Posterior cingulate gyrus (tissue), 11 donors: Measurements from ENCODE around the gene HECA.
"Not testable (repeated sequence)": the region's sequence is repeated elsewhere in the genome, so short reads cannot be mapped to it uniquely, and the experiment has no call there.

Source experiments
- DNase-seq, 10 donors: peaks; one replicate each; pipeline versions ENCODE4 v3.0.0 to v3.0.0-alpha.2; 2020 to 2021; ENCODE audit warnings: mixed read lengths in 3 of 10
- intact Hi-C: fragments of 100-400 bp; cut with DNase I; formaldehyde crosslinking; loops from one replicate; pipeline ENCODE4 v1.15.1; 2023

HECA gene

GRCh38 chr6:139156551-139156950 is 21.7 kb downstream of the HECA start:
- intact Hi-C loops = no loop called here
- DNase-seq = no peak

- DNase-seq = not testable (repeated sequence)
Observed at GRCh38 chr6:139157086-139157485, 22.2 kb downstream of the HECA start.

DNA sequence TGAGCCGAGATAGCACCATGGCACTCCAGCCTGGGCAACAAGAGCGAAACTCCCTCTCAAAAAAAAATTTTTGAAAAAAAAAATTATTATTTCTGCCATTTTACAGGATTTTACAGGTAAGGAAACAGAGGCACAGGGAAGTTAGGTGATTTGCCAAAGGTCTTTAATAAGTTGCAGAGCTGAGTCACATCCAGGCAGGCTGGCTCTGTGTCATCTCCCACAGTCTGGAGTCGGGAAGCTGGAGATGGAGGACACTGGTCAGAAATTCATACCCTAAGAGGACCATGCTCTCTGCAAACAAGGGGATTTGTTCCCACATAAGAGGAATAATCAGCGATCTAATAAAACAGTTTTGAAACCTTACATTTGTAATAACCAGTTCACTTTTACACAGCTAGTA is 24.1 kb downstream of the HECA start:
- DNase-seq = no peak
- intact Hi-C loops = no loop called here

More at GRCh38 chr6:139157086-139157485, 22.2 kb downstream of the HECA start:
- intact Hi-C loops = not testable (repeated sequence)

GRCh38 chr6:139161169-139161568 is 26.3 kb downstream of the HECA start:
- intact Hi-C loops = no loop called here
- DNase-seq = no peak

GRCh38 chr6:139161817-139162284 is 27.0 kb downstream of the HECA start:
- intact Hi-C loops = no loop called here
- DNase-seq = no peak

DNA sequence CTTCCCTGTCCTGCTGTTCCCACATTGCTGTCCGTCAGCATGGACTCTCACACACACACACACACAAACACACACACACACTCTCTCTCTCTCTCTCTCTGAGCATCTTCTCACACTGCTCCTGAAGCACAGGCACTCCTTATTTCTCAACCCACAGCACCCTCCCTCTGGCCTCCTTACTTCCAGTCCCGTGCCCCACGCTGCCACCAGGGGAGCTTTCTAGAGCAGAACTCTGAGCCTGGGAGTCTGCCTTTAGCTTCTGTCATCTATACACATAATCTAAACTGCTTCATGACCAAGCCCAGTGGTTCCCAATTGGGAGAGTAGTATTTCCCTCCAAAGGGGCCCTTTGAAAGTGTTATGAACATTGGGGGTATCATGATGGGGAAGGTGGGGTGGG is 29.1 kb downstream of the HECA start:
- no peak for DNase-seq
- intact Hi-C loops = no loop called here

GRCh38 chr6:139165324-139165723 is 30.4 kb downstream of the HECA start:
- no peak for DNase-seq
- intact Hi-C loops = no loop called here

- intact Hi-C loops = no loop called here
- DNase-seq = peak in 2 of 10 donors; percentile 70 to 82
Observed at GRCh38 chr6:139166238-139166955, 31.5 kb downstream of the HECA start.

DNA sequence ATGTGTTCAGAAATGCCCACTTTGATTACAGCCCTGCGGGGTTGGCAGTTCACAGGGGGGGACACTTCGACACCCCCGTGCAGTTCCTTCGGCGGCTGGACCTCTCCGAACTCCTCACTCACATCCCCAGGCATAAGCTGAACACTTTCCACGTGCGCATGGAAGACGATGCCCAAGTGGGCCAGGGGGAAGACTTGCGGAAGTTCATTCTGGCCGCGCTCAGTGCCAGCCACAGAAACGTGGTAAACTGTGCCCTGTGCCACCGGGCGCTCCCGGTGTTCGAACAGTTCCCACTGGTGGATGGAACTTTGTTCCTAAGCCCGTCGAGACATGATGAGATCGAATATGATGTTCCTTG is 32.1 kb downstream of the HECA start:
- DNase-seq = peak in 1 of 10 donors; percentile 75
- intact Hi-C loops = no loop called here

DNA sequence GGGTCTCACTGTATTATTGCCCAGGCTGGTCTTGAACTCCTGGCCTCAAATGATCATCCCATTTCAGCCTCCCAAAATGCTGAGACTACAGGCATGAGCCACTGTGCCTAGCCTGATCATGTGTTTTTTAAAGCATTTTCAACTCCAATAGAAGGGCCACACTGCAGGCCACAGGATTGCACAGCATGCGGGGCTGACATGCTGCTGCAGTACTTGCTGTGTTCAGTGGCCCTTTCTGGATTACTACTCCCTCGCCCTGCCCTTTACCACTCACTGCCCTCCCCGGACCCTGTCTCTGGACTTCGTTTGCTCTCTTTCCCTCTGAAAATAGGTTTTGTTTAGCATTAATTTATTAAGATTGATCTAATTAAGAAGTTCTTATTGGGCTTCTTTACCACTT is 37.3 kb downstream of the HECA start:
- DNase-seq = no peak
- intact Hi-C loops = no loop called here

GRCh38 chr6:139172567-139172966 is 37.7 kb downstream of the HECA start:
- no peak for DNase-seq
- intact Hi-C loops = no loop called here

GRCh38 chr6:139173172-139173571 is 38.3 kb downstream of the HECA start:
- DNase-seq = no peak
- intact Hi-C loops = no loop called here

DNA sequence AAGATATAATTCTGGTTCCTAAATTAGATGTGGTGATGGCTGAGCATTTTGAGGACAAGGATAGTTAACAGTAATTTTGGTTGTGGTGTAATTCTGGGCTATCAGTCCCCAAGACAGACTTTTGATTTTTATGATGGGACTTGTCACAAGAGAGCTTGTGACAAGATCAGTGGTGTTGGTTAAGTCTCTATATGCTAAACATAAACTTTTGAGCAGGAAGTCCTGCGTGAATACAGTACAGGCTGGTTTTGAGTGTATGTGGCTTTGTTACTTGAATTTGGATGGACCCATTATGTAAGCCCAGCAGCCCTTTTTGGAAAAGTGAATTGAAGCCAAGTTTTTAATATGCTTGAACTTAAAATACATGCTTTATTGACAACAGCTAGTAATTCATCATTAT is 38.9 kb downstream of the HECA start:
- no peak for DNase-seq
- intact Hi-C loops = no loop called here

DNA sequence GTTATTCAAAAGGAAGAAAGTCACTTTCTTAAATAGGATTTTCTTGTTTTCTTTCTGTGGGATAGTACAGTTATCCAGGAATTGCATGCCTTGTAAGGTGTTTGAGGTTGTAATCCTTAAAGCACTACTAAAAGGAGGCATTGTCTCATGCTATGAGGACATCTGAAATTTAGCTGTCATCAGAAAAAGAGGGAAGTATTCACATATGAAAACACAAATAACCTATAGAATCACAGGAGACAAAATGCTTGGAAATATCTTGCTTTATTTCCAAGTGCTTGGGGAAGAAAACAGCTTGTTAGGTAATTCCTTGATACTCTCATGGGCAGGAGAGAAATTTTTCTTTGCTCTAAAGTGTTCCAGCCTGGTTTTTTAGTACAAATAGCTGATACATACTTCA is 40.1 kb downstream of the HECA start:
- intact Hi-C loops = no loop called here
- DNase-seq = no peak

DNA sequence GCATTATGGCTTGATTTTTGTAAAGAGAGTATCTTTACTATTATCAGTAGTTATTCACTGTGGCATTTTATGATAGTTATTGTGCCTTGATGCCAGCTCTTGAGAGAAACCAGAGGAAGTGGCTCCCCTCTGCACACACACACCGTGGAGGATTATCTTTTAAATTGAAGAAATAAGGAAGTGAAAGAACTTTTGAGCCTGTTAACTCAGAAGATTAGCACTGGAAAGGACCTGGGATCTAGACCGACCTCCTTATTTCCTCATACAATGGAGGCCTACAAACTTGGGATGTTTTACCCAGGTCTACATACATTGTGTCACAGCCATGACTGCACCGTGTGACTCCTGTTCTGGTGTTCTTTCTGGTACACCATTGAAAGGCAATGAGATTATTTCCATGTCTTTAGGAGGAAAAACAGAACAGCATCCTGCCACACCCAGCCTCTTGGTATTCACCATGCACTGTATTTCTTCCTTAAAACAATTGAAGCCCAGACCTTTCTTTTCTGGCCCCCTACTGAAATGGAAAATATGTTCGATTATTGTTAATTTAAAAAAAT is 40.6 kb downstream of the HECA start:
- intact Hi-C loops = no loop called here
- no peak for DNase-seq

DNA sequence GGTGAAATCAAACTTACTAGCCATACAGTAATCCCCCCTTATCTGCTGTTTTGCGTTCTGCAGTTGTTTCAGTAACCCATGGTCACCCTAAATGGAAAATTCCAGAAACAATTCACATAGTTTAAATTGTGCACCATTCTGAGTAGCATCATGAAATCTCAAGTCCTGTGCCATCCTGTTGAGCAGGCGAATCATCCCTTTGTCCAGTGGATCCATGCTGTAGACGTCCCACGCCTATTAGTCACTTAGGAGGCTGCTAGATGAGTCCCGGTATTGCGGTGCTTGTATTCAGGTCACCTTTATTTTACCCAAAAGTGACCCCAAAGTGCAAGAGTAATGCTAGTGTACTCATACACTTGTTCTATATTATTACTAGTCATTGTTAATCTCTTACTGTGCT is 46.4 kb downstream of the HECA start:
- intact Hi-C loops = no loop called here
- DNase-seq = no peak

GRCh38 chr6:139184047-139184446 is 49.2 kb downstream of the HECA start:
- intact Hi-C loops = no loop called here
- DNase-seq = no peak

DNA sequence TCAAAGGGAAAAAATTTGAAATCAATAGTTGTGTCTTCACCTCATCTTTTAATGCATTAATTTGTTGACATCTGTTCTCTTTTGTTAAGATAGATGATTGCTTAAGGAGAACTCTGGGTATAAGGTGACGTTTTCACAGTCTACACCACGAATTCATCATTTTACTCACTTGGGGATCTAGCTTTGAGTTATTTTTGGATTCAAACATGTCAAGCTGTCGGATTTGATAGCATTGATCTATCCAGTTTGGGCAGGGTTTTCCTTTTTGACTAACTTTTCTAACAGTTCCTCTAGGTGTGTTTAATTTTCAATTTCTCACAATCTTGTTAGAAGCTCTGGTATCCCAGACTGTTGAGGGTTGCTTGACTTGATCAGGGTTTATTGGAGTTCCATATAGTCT is 49.6 kb downstream of the HECA start:
- intact Hi-C loops = no loop called here
- DNase-seq = no peak

DNA sequence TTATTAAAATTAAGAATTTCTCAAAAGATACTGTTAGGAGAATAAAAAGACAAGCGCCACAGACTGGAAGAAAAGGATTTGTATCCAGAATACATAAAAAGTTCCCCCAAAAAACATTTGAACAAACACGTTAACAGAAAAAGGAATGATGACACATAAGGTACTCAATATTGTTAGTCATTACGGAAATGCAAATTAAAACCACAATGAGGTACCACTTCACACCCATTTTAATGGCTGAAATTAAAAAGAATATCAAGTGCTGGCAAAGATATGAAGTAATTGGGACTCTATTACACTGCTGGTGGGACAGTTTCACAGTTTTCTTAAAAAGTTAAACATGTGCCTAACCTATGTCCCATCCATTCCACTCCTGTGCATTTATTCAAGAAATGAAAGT is 51.4 kb downstream of the HECA start:
- intact Hi-C loops = no loop called here
- no peak for DNase-seq

DNA sequence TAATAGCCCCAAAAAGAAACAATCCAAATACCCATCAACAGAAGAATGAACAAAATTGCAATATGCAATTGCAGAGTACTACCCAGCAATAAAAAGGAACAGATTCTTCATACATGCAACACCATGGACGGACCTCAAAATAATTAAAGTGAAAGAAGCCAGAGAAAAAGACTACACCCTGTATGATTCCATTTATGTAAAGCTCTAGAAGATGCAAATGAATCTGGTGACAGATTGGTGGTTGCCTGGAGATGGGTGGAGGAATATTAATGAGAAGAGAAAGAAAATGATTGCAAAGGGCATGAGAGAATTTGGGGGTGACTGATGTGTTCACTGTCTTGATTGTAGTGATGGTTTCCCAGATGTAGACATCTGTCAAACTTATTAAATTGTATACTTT is 51.8 kb downstream of the HECA start:
- intact Hi-C loops = no loop called here
- no peak for DNase-seq

DNA sequence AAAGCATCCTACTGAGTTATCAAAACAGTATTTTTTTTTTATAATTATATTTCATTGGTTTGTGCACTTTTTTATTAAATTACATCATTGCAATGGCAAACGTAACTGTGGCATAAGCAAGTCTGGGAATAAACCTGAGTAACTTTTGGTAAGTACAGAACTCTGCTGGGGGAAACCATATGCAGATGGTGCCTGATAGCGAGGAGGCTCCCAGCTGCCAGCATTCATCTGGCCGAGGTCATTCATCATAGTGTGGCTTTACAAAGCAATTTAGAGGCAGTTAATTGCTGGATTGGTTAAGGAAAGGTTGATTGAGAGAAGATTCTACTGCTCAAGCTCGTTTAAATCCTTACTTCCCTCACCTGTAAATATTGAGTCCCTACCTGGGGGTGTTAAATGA is 52.6 kb downstream of the HECA start:
- intact Hi-C loops = no loop called here
- no peak for DNase-seq

DNA sequence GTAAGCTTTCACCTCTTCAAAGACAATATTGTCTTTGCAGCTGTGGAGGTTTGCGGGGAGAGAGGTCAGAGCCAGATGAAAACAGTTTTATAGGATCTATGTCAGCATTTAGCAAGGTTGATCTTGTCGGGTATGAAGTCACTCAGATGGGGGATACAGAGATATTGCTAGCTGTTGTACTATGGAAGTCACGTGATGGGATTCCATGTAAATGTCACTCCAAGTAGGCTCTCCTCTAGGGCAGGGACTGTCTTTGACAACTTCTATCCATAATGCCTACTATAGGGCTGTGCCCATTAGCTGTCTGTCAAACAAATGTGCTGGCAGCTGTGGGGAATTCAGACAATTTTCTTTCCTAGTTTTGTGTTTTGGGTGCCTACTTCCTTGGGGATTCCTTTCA is 54.8 kb downstream of the HECA start:
- no peak for DNase-seq
- intact Hi-C loops = no loop called here

DNA sequence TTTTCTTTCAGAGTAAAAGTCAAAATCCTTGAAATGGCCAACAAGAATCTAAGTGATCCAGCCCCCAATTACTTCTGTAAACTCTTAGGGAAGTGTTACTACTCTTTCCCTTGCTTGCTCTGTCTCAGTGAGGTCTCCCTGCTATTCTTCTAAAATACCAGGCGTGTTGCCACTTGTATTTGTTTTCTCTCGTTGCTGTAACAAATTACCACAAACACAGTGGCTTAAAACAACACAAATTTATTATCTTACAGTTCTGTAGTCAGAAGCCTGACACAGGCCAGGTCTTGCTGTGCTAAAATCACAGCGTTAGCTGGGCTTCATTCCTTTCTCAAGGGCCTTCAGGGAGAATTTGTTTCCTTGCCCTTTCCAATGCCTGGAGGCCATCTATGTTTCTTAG is 59.9 kb downstream of the HECA start:
- DNase-seq = no peak
- intact Hi-C loops = no loop called here
